ENCODE results near the gene ENTPD5.
"Not testable (repeated sequence)": the region's sequence is repeated elsewhere in the genome, so short reads cannot be mapped to it uniquely, and the experiment has no call there.

Gene ENTPD5

GRCh38 chr14:73942180-73942579, 76.9 kb downstream of the ENTPD5 start:
- DNase-seq: no peak

- no peak for DNase-seq
Observed at GRCh38 chr14:73937012-73937411, 82.1 kb downstream of the ENTPD5 start.

GRCh38 chr14:73936548-73936947, 82.5 kb downstream of the ENTPD5 start:
- no peak for DNase-seq

- no peak for DNase-seq
Observed at GRCh38 chr14:73935666-73936065, 83.4 kb downstream of the ENTPD5 start.

GRCh38 chr14:73924337-73924736, 94.8 kb downstream of the ENTPD5 start:
- no peak for DNase-seq

GRCh38 chr14:73919457-73919856, 99.6 kb downstream of the ENTPD5 start:
- not testable (repeated sequence) for DNase-seq

- no peak for DNase-seq
Observed at GRCh38 chr14:73916324-73916723, 102.8 kb downstream of the ENTPD5 start.

- DNase-seq: no peak
Observed at GRCh38 chr14:73913256-73913655, 105.8 kb downstream of the ENTPD5 start.

GRCh38 chr14:73909681-73910080, 109.4 kb downstream of the ENTPD5 start:
- DNase-seq: no peak

Measured in DMS79 (cell line).